Fibroblast of lung (primary cell): Measurements from ENCODE around the gene KRT38. TPM values are rescaled to one million over a fixed set of nuclear protein-coding genes. Genes with fewer than 3 reads are reported as not detected.

Experiments used
- DNase-seq, 2 donors: peaks; one replicate each; pipeline versions ENCODE4 v3.0.0 to v3.0.0-alpha.2; 2010; ENCODE audit warnings: low read depth in 2 of 2
- H2AFZ ChIP-seq: 2 replicates; pipeline ENCODE4 v1.5.1; 2012; ENCODE audit warnings: low read length, control low read depth, inconsistent platforms
- H3K27ac ChIP-seq: 2 replicates; pipeline ENCODE4 v1.5.1; 2011; ENCODE audit warnings: low read length, control low read depth; ENCODE audit not compliant: insufficient read depth
- H3K27me3 ChIP-seq: 2 replicates; pipeline ENCODE4 v1.5.1; 2011; ENCODE audit warnings: mild to moderate bottlenecking, low read length; ENCODE audit not compliant: control insufficient read depth, insufficient read depth
- H3K36me3 ChIP-seq: 2 replicates; pipeline ENCODE4 v1.5.1; 2011; ENCODE audit warnings: low read length; ENCODE audit not compliant: control insufficient read depth, insufficient read depth
- H3K4me1 ChIP-seq: 2 replicates; pipeline ENCODE4 v1.5.1; 2011; ENCODE audit warnings: low read length; ENCODE audit not compliant: control insufficient read depth, insufficient read depth; ENCODE audit errors: extremely low read depth
- H3K4me2 ChIP-seq: 2 replicates; pipeline ENCODE4 v1.5.1; 2011; ENCODE audit warnings: low read length, control low read depth; ENCODE audit not compliant: insufficient read depth; ENCODE audit errors: extremely low read depth
- H3K4me3 ChIP-seq, 4 experiments: fragments of 200-600 bp in 1 of 4; sonication (generic) in 1 of 4; replicated peaks in 1 of 4; 2 replicates each; pipeline ENCODE4 v1.5.1; 2011 to 2016; ENCODE audit warnings: low read length in 4 of 4, low read depth in 3 of 4, mild to moderate bottlenecking in 3 of 4, control low read depth in 2 of 4, inconsistent platforms in 1 of 4, mixed read lengths in 1 of 4; ENCODE audit not compliant: insufficient read depth in 1 of 4; ENCODE audit errors: control extremely low read depth in 1 of 4
- H3K79me2 ChIP-seq: 2 replicates; pipeline ENCODE4 v1.5.1; 2012; ENCODE audit warnings: mild to moderate bottlenecking, low read length, inconsistent platforms; ENCODE audit not compliant: control insufficient read depth, insufficient read depth
- H3K9ac ChIP-seq: 2 replicates; pipeline ENCODE4 v1.5.1; 2011; ENCODE audit warnings: mild to moderate bottlenecking, low read length, control low read depth; ENCODE audit not compliant: insufficient read depth
- H3K9me3 ChIP-seq: 2 replicates; pipeline ENCODE4 v1.5.1; 2012; ENCODE audit warnings: low read depth, low read length; ENCODE audit not compliant: control insufficient read depth, insufficient read depth
- H4K20me1 ChIP-seq: 2 replicates; pipeline ENCODE4 v1.5.1; 2011; ENCODE audit warnings: low read length; ENCODE audit not compliant: control insufficient read depth, insufficient read depth; ENCODE audit errors: extremely low read depth
- CTCF ChIP-seq, 2 donors: IDR thresholded peaks in 1 of 2; conservative IDR thresholded peaks in 1 of 2; 1 replicate in 1 of 2; 2 replicates in 1 of 2; pipeline ENCODE4 v1.5.1; 2011 to 2012; ENCODE audit warnings: low read length in 2 of 2, control low read depth in 1 of 2, inconsistent platforms in 1 of 2, low read depth in 1 of 2, mild to moderate bottlenecking in 1 of 2
- EZH2 ChIP-seq: IDR thresholded peaks from 2 replicates; pipeline ENCODE4 v1.5.1; 2012; ENCODE audit warnings: low read length, control low read depth, mild to moderate bottlenecking; ENCODE audit errors: missing control alignments
- polyA plus RNA-seq, 2 donors: library from polyadenylated mRNA; depleted of rRNA in 1 of 2; stranded (reverse) in 1 of 2; unstranded in 1 of 2; fragments of >200 nt; gene quantifications; 2 replicates each; pipeline ENCODE4 v1.2.1, GENCODE V29; 2011 to 2012; ENCODE audit warnings: missing spikeins in 1 of 2
- total RNA-seq: library from RNA; depleted of rRNA; stranded (reverse); fragments of >200 nt; gene quantifications from 2 replicates; pipeline ENCODE4 v1.2.1, GENCODE V29; 2014

KRT38 gene
- total and polyA plus RNA-seq, 2 donors (not counting 1 experiment from before 2014, with no cell fraction given): under 0.01 to 0.02 TPM

GRCh38 chr17:41486809-41487530 is 46.2 kb upstream of the KRT38 start:
- Histone ChIP-seq H3K79me2 (no peaks in the 10 kb centered on the region), H4K20me1 (no peaks in the 10 kb centered on the region), H3K4me3 (no peak overlapping the region), H3K27me3 (no peaks in the 10 kb centered on the region), H3K4me2 (no peak overlapping the region), H3K27ac (no peak overlapping the region), H3K9ac (no peak overlapping the region), H3K36me3 (no peaks in the 10 kb centered on the region), H3K4me1 (no peaks in the 10 kb centered on the region), H2AFZ (no peak overlapping the region), H3K9me3 (no peaks in the 10 kb centered on the region)
- DNase-seq: no peak
- TF ChIP-seq EZH2 (no peak), CTCF (conservative IDR thresholded peaks at IDR 0.05 in 1 of 2, IDR thresholded peaks at IDR 0.05 in 1 of 2; ENCODE audit: low read depth in 1 of 2, low read length in 2 of 2) (peak in 1 of 2 donors; percentile 50)

- H2AFZ ChIP-seq: no peak overlapping the region
- no peak overlapping the region for H3K9ac ChIP-seq
- H3K9me3 ChIP-seq: no peaks in the 10 kb centered on the region
- no peak overlapping the region for H3K27ac ChIP-seq
- H3K4me2 ChIP-seq: no peak overlapping the region
- no peaks in the 10 kb centered on the region for H3K36me3 ChIP-seq
- no peaks in the 10 kb centered on the region for H3K4me1 ChIP-seq
- H3K27me3 ChIP-seq: peaks cover 3% of the 10 kb centered on the region
- no peak for TF ChIP-seq EZH2
- TF ChIP-seq CTCF (conservative IDR thresholded peaks at IDR 0.05 in 1 of 2, IDR thresholded peaks at IDR 0.05 in 1 of 2; ENCODE audit: low read depth in 1 of 2, low read length in 2 of 2): no peak
- no peak for DNase-seq
- no peaks in the 10 kb centered on the region for H4K20me1 ChIP-seq
- H3K4me3 ChIP-seq: no peak overlapping the region
- H3K79me2 ChIP-seq: no peaks in the 10 kb centered on the region
Measured at GRCh38 chr17:41486316-41486715, 45.5 kb upstream of the KRT38 start.

- Histone ChIP-seq H4K20me1 (no peaks in the 10 kb centered on the region), H3K9me3 (no peaks in the 10 kb centered on the region), H3K4me3 (no peak overlapping the region), H3K79me2 (no peaks in the 10 kb centered on the region), H3K4me2 (no peak overlapping the region), H3K36me3 (no peaks in the 10 kb centered on the region), H2AFZ (no peak overlapping the region), H3K27ac (no peak overlapping the region), H3K4me1 (no peaks in the 10 kb centered on the region), H3K27me3 (peaks cover 7% of the 10 kb centered on the region), H3K9ac (no peak overlapping the region)
- no peak for DNase-seq
- TF ChIP-seq CTCF (conservative IDR thresholded peaks at IDR 0.05 in 1 of 2, IDR thresholded peaks at IDR 0.05 in 1 of 2; ENCODE audit: low read depth in 1 of 2, low read length in 2 of 2): no peak
- no peak for TF ChIP-seq EZH2
Measured at GRCh38 chr17:41484920-41485904, 44.4 kb upstream of the KRT38 start.
